Right lobe of liver (tissue), 4 donors: ENCODE results near the gene PTPRK.

Source experiments
- CTCF ChIP-seq, 4 donors: fragments of 200-600 bp in 3 of 4; fragments of 450-650 bp in 1 of 4; IDR thresholded peaks; one replicate each; pipeline versions ENCODE4 v1.5.1 to v1.8.0; 2016 to 2022; ENCODE audit warnings: antibody characterized with exemption in 4 of 4, mild to moderate bottlenecking in 2 of 4
- POLR2A ChIP-seq: fragments of 450-650 bp; IDR thresholded peaks from one replicate; pipeline ENCODE4 v1.6.1; 2017; ENCODE audit warnings: antibody characterized with exemption, mild to moderate bottlenecking
- donor health status: DM: no; HTN: no; CAD: no.
- donor health status: DM: no; HTN: no; CAD: no.
- donor health status: DM: no; HTN: yes; CAD: no.

DNA sequence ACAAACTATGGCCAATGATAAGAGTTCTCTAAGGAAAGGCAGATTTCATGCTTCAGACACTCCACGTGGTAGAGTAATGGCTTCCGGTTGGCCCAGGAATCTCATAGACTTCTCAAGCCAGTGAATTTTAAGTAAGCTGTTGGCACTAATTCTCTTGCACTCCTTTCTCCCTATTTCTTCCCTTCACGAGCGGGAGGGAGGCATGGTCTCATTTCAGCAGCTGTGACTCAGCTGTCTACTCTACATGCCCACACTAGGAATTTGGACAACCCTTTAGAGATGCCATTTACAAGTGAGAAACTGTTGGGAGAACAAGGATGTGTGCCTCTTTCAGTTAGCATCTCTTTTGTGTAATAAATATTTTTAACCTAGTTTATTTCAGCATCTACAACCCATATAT, 107.7 kb downstream of the PTPRK start:
- TF ChIP-seq CTCF (IDR thresholded peaks at IDR 0.05), result no peak
- TF ChIP-seq POLR2A, result no peak
